Keratinocyte (primary cell): ENCODE results near the gene KCNH8. TPM values are rescaled to one million over a fixed set of nuclear protein-coding genes. Genes with fewer than 3 reads are reported as not detected.

Source experiments
- DNase-seq: peaks from one replicate; pipeline ENCODE4 v3.0.0-alpha.2; 2011; ENCODE audit warnings: low read depth, missing footprints, low spot score
- FAIRE-seq: peaks from 2 replicates; lab custom pipeline; 2011; peaks lifted over from hg19 to GRCh38; lab: Jason Lieb, UNC
- H2AFZ ChIP-seq: 2 replicates; pipeline ENCODE4 v1.6.0; 2012; ENCODE audit warnings: low read length, control low read depth, inconsistent platforms; ENCODE audit not compliant: control insufficient read depth
- H3K27ac ChIP-seq: 2 replicates; pipeline ENCODE4 v1.5.1; 2011; ENCODE audit warnings: low read length; ENCODE audit not compliant: control insufficient read depth, insufficient read depth
- H3K27me3 ChIP-seq: 3 replicates; pipeline ENCODE4 v1.6.0; 2011; ENCODE audit warnings: low read length; ENCODE audit not compliant: control insufficient read depth, insufficient read depth; ENCODE audit errors: extremely low read depth
- H3K36me3 ChIP-seq, 2 experiments: 2 replicates in 1 of 2; 3 replicates in 1 of 2; pipeline ENCODE4 v1.5.1; 2011; ENCODE audit warnings: low read length in 2 of 2, mild to moderate bottlenecking in 1 of 2; ENCODE audit not compliant: control insufficient read depth in 2 of 2, insufficient read depth in 2 of 2; ENCODE audit errors: extremely low read depth in 1 of 2
- H3K4me1 ChIP-seq: 3 replicates; pipeline ENCODE4 v1.5.1; 2011; ENCODE audit warnings: low read length; ENCODE audit not compliant: control insufficient read depth, insufficient read depth; ENCODE audit errors: extremely low read depth
- H3K4me2 ChIP-seq: 3 replicates; pipeline ENCODE4 v1.6.0; 2011; ENCODE audit warnings: low read depth, low read length; ENCODE audit not compliant: control insufficient read depth, insufficient read depth; ENCODE audit errors: extremely low read depth
- H3K4me3 ChIP-seq, 3 experiments: fragments of 200-600 bp in 1 of 3; sonication (generic) in 1 of 3; 2 replicates in 2 of 3; 3 replicates in 1 of 3; pipeline ENCODE4 v1.5.1; 2011 to 2016; ENCODE audit warnings: low read length in 3 of 3, mild to moderate bottlenecking in 3 of 3, control low read depth in 2 of 3, inconsistent platforms in 1 of 3, low read depth in 1 of 3, mixed read lengths in 1 of 3, mixed run types in 1 of 3, moderate library complexity in 1 of 3; ENCODE audit not compliant: control insufficient read depth in 2 of 3, insufficient read depth in 2 of 3; ENCODE audit errors: extremely low read depth in 1 of 3
- H3K79me2 ChIP-seq: 2 replicates; pipeline ENCODE4 v1.6.0; 2012; ENCODE audit warnings: low read length; ENCODE audit not compliant: control insufficient read depth, insufficient read depth
- H3K9ac ChIP-seq: 3 replicates; pipeline ENCODE4 v1.6.0; 2011; ENCODE audit warnings: low read length; ENCODE audit not compliant: control insufficient read depth, insufficient read depth; ENCODE audit errors: extremely low read depth
- H3K9me1 ChIP-seq: 3 replicates; pipeline ENCODE4 v1.6.0; 2011; ENCODE audit warnings: low read length; ENCODE audit not compliant: control insufficient read depth, insufficient read depth; ENCODE audit errors: extremely low read depth
- H3K9me3 ChIP-seq: 2 replicates; pipeline ENCODE4 v1.5.1; 2012; ENCODE audit warnings: low read depth, low read length; ENCODE audit not compliant: control insufficient read depth
- H4K20me1 ChIP-seq: 3 replicates; pipeline ENCODE4 v1.6.0; 2011; ENCODE audit warnings: low read length; ENCODE audit not compliant: control insufficient read depth, insufficient read depth; ENCODE audit errors: extremely low read depth
- CTCF ChIP-seq, 3 experiments: IDR thresholded peaks in 1 of 3; conservative IDR thresholded peaks in 1 of 3; optimal IDR thresholded peaks in 1 of 3; 2 replicates in 2 of 3; 3 replicates in 1 of 3; pipeline versions ENCODE3 to v1.5.1; 2011; ENCODE audit warnings: low read length in 3 of 3, mild to moderate bottlenecking in 3 of 3, moderate library complexity in 2 of 3, control low read depth in 1 of 3, inconsistent platforms in 1 of 3; ENCODE audit not compliant: insufficient read depth in 2 of 3; ENCODE audit errors: extremely low read depth in 1 of 3
- EZH2 ChIP-seq: IDR thresholded peaks from one replicate; pipeline ENCODE4 v1.6.1; 2012; ENCODE audit warnings: inconsistent platforms, mild to moderate bottlenecking, low read length, moderate library complexity
- dilution Hi-C: fragments of 300-500 bp; cut with MboI; formaldehyde crosslinking; loops from one replicate; pipeline ENCODE4 v1.7.0; 2020; ENCODE audit warnings: low sequenced_read_pairs; ENCODE audit not compliant: extremely low pct_ligation_motif_present
- polyA plus RNA-seq, 5 experiments: library from polyadenylated mRNA; depleted of rRNA in 3 of 5; stranded (reverse) in 3 of 5; stranded (forward) in 1 of 5; unstranded in 1 of 5; fragments of >200 nt; gene quantifications; 1 replicate in 1 of 5; 2 replicates in 3 of 5; 3 replicates in 1 of 5; pipeline versions ENCODE4 v1.2.1 to v1.2.3, GENCODE V29; 2011 to 2012; ENCODE audit warnings: missing spikeins in 2 of 5, low read depth in 1 of 5, low replicate concordance in 1 of 5

KCNH8 gene
- polyA plus RNA-seq, 1 donor (not counting 4 experiments of a cell fraction or from before 2014, with no cell fraction given), result not detected

- H2AFZ ChIP-seq, result no peak overlapping the region
- no peak overlapping the region for H3K9ac ChIP-seq
- H3K79me2 ChIP-seq, result no peaks in the 10 kb centered on the region
- no peak overlapping the region for H3K27ac ChIP-seq
- H3K9me3 ChIP-seq, result no peaks in the 10 kb centered on the region
- no peaks in the 10 kb centered on the region for H3K4me1 ChIP-seq
- H3K27me3 ChIP-seq, result no peaks in the 10 kb centered on the region
- no peaks in the 10 kb centered on the region for H4K20me1 ChIP-seq
- FAIRE-seq, result no peak
- TF ChIP-seq EZH2, result no peak
- no peak for TF ChIP-seq CTCF (optimal IDR thresholded peaks at IDR 0.05 in 1 of 3, IDR thresholded peaks at IDR 0.05 in 1 of 3, conservative IDR thresholded peaks at IDR 0.05 in 1 of 3; ENCODE audit: extremely low read depth in 1 of 3, insufficient read depth in 2 of 3, low read length in 3 of 3)
- H3K4me3 ChIP-seq, result no peak overlapping the region
- dilution Hi-C loops, result no loop called here
- H3K4me2 ChIP-seq, result no peak overlapping the region
- DNase-seq, result no peak
- H3K9me1 ChIP-seq, result no peaks in the 10 kb centered on the region
- H3K36me3 ChIP-seq, result no peaks in the 10 kb centered on the region
Measured at GRCh38 chr3:19215427-19215826, 67.1 kb downstream of the KCNH8 start.

- Histone ChIP-seq H3K27ac (no peak overlapping the region), H3K9ac (no peak overlapping the region), H2AFZ (no peak overlapping the region), H3K4me3 (no peak overlapping the region), H3K36me3 (no peaks in the 10 kb centered on the region), H3K4me2 (no peak overlapping the region), H3K4me1 (no peaks in the 10 kb centered on the region), H4K20me1 (no peaks in the 10 kb centered on the region), H3K79me2 (no peaks in the 10 kb centered on the region), H3K27me3 (no peaks in the 10 kb centered on the region), H3K9me1 (no peaks in the 10 kb centered on the region), H3K9me3 (no peaks in the 10 kb centered on the region)
- FAIRE-seq, result no peak
- DNase-seq, result no peak
- dilution Hi-C loops, result no loop called here
- no peak for TF ChIP-seq EZH2
- TF ChIP-seq CTCF (optimal IDR thresholded peaks at IDR 0.05 in 1 of 3, IDR thresholded peaks at IDR 0.05 in 1 of 3, conservative IDR thresholded peaks at IDR 0.05 in 1 of 3; ENCODE audit: extremely low read depth in 1 of 3, insufficient read depth in 2 of 3, low read length in 3 of 3), result no peak
Measured at GRCh38 chr3:19216669-19217337, 68.5 kb downstream of the KCNH8 start.
